Activated T-cell treated with anti-CD3 and anti-CD28 coated beads for 1 hour (primary cell): ENCODE data around the gene PALB2.
"Not testable (repeated sequence)": the region's sequence is repeated elsewhere in the genome, so short reads cannot be mapped to it uniquely, and the experiment has no call there.

Experiments used
- DNase-seq: peaks from one replicate; pipeline ENCODE4 v3.0.0-alpha.2; 2020; ENCODE audit warnings: low read depth

The PALB2 gene

GRCh38 chr16:23642246-23642774 lies 1.2 kb upstream of the PALB2 start:
- DNase-seq = no peak

- DNase-seq = no peak
These were observed 537 bp downstream of the PALB2 start for GRCh38 chr16:23640615-23640930.

GRCh38 chr16:23635958-23636357 lies 5.2 kb downstream of the PALB2 start:
- no peak for DNase-seq

GRCh38 chr16:23634461-23635036 lies 6.6 kb downstream of the PALB2 start:
- no peak for DNase-seq

- DNase-seq = not testable (repeated sequence)
These were observed 9.2 kb downstream of the PALB2 start for GRCh38 chr16:23631874-23632273.

GRCh38 chr16:23629516-23629915 lies 11.6 kb downstream of the PALB2 start:
- DNase-seq = no peak

- DNase-seq = no peak
These were observed 17.0 kb downstream of the PALB2 start for GRCh38 chr16:23624092-23624491.

- DNase-seq = no peak
These were observed 25.3 kb downstream of the PALB2 start for GRCh38 chr16:23615805-23616204.

GRCh38 chr16:23611936-23612335 lies 29.2 kb downstream of the PALB2 start:
- DNase-seq = no peak

GRCh38 chr16:23610905-23611304 lies 30.2 kb downstream of the PALB2 start:
- not testable (repeated sequence) for DNase-seq

GRCh38 chr16:23609929-23610328 lies 31.2 kb downstream of the PALB2 start:
- no peak for DNase-seq

- DNase-seq = no peak
These were observed 32.9 kb downstream of the PALB2 start for GRCh38 chr16:23608194-23608593.

GRCh38 chr16:23607726-23608125 lies 33.4 kb downstream of the PALB2 start:
- no peak for DNase-seq

- no peak for DNase-seq
These were observed 43.9 kb downstream of the PALB2 start for GRCh38 chr16:23597003-23597756.

- peak; percentile 87 for DNase-seq
These were observed 45.0 kb downstream of the PALB2 start, which contains the start of gene NDUFAB1 for GRCh38 chr16:23595951-23596720. Gene NDUFAB1 (minus strand): TSS chr16:23596316. CDS start chr16:23596290, 26 bp downstream.

GRCh38 chr16:23595246-23595950 lies 45.7 kb downstream of the PALB2 start:
- no peak for DNase-seq

- no peak for DNase-seq
These were observed 46.9 kb downstream of the PALB2 start for GRCh38 chr16:23594186-23594585.

- no peak for DNase-seq
These were observed 50.9 kb downstream of the PALB2 start for GRCh38 chr16:23590181-23590580.

- no peak for DNase-seq
These were observed 53.4 kb downstream of the PALB2 start for GRCh38 chr16:23587726-23588125.

- DNase-seq = no peak
These were observed 56.7 kb downstream of the PALB2 start for GRCh38 chr16:23584186-23585076.

- not testable (repeated sequence) for DNase-seq
These were observed 57.8 kb downstream of the PALB2 start for GRCh38 chr16:23583271-23583670.
